Chondrocyte (in vitro differentiated cells): ENCODE data around the gene CDKN3. TPM values are rescaled to one million over a fixed set of nuclear protein-coding genes. Genes with fewer than 3 reads are reported as not detected.
"Not testable (repeated sequence)": the region's sequence is repeated elsewhere in the genome, so short reads cannot be mapped to it uniquely, and the experiment has no call there.

ENCODE experiments used
- DNase-seq: peaks from one replicate; pipeline ENCODE4 v3.0.0; 2021; ENCODE audit warnings: mixed read lengths, low spot score
- H3K27ac Mint-ChIP-seq: one replicate; pipeline ENCODE4 v1.8.0; 2021; ENCODE audit warnings: mild to moderate bottlenecking, moderate library complexity, mixed read lengths; ENCODE audit not compliant: unreplicated experiment
- H3K27me3 Mint-ChIP-seq: 2 replicates; pipeline ENCODE4 v1.8.0; 2021; ENCODE audit warnings: low read depth, mixed read lengths
- H3K36me3 Mint-ChIP-seq: 2 replicates; pipeline ENCODE4 v1.8.0; 2021; ENCODE audit warnings: low read depth, mixed read lengths
- H3K4me1 Mint-ChIP-seq: 2 replicates; pipeline ENCODE4 v1.8.0; 2021; ENCODE audit warnings: low read depth, mild to moderate bottlenecking, mixed read lengths
- H3K4me3 Mint-ChIP-seq: one replicate; pipeline ENCODE4 v1.8.0; 2021; ENCODE audit warnings: mild to moderate bottlenecking, moderate library complexity, mixed read lengths; ENCODE audit not compliant: unreplicated experiment
- H3K9me3 Mint-ChIP-seq: 2 replicates; pipeline ENCODE4 v1.8.0; 2021; ENCODE audit warnings: low read depth, mixed read lengths
- total RNA-seq: library from RNA; stranded (reverse); gene quantifications from 3 replicates; pipeline ENCODE4 v1.2.1, GENCODE V29; 2021
- TF ChIP-seq, protein P1 (sequence below): fragments of 200-600 bp; sonication (generic); IDR thresholded peaks from 2 replicates; pipeline ENCODE4 v1.5.0; 2021; ENCODE audit warnings: antibody characterized with exemption, mild to moderate bottlenecking, moderate library complexity

Gene CDKN3
- total RNA-seq, 1 donor from 2014 or later, result 8.9 TPM

DNA sequence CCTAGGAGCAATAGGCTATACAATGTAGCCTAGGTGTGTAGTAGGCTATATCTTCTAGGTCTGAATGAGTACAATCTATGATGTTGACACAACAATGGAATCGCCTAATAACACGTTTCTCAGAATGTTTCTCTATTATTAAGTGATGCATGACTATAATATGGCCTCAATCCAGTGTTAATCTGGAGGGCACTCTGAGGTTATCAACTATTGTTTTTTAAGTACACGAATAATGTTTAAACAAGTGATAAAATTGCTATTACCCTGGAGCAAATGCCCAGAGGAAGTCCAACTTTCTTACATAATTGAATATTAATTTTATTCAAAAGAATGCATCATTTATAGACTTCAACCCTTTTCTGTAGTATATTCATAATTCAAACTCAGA is 60.8 kb downstream of the CDKN3 start:
- Mint-ChIP-seq H3K9me3 (no peaks in the 10 kb centered on the region), H3K4me3 (no peak overlapping the region), H3K27me3 (no peaks in the 10 kb centered on the region), H3K36me3 (peaks cover 5% of the 10 kb centered on the region), H3K4me1 (peaks cover 3% of the 10 kb centered on the region), H3K27ac (no peak overlapping the region)
- TF ChIP-seq, protein P1, sequence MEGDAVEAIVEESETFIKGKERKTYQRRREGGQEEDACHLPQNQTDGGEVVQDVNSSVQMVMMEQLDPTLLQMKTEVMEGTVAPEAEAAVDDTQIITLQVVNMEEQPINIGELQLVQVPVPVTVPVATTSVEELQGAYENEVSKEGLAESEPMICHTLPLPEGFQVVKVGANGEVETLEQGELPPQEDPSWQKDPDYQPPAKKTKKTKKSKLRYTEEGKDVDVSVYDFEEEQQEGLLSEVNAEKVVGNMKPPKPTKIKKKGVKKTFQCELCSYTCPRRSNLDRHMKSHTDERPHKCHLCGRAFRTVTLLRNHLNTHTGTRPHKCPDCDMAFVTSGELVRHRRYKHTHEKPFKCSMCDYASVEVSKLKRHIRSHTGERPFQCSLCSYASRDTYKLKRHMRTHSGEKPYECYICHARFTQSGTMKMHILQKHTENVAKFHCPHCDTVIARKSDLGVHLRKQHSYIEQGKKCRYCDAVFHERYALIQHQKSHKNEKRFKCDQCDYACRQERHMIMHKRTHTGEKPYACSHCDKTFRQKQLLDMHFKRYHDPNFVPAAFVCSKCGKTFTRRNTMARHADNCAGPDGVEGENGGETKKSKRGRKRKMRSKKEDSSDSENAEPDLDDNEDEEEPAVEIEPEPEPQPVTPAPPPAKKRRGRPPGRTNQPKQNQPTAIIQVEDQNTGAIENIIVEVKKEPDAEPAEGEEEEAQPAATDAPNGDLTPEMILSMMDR, result no peak
- no peak for DNase-seq

DNA sequence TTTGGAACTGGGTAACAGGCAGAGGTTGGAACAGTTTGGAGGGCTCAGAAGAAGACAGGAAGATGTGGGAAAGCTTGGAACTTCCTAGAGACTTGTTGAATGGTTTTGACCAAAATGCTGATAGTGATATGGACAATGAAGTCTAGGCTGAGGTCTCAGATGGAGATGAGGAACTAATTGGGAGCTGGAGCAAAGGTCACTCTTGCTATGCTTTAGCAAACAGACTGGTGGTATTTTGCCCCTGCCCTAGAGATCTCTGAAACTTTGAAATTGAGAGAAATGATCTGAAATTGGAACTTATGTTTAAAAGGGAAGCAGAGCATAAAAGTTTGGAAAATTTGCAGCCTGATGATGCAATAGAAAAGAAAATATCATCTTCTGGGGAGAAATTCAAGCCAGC is 61.7 kb downstream of the CDKN3 start:
- H3K4me1 Mint-ChIP-seq, DNase-seq, H3K4me3 Mint-ChIP-seq, H3K27me3 Mint-ChIP-seq, H3K27ac Mint-ChIP-seq, H3K36me3 Mint-ChIP-seq, H3K9me3 Mint-ChIP-seq: not testable (repeated sequence)

DNA sequence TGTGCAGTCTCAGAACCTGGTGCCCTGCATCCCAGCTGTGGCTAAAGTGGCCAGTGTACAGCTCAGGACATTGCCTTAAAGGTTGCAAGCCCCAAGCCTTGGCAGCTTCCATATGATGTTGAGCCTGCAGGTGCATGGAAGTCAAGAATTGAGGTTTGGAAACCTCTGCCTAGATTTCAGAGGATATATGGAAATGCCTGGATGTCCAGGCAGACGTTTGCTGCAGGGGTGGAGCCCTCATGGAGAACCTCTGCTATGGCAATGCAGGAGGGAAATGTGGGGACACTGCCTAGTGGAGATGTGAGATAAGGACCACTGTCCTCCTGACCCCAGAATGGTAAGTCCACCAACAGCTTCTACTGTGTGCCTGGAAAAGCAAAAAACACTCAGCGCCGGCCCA is 62.3 kb downstream of the CDKN3 start:
- H3K36me3 Mint-ChIP-seq, result peaks cover 5% of the 10 kb centered on the region
- H3K27ac Mint-ChIP-seq, result no peak overlapping the region
- peaks cover 3% of the 10 kb centered on the region for H3K4me1 Mint-ChIP-seq
- no peak for DNase-seq
- H3K27me3 Mint-ChIP-seq, result no peaks in the 10 kb centered on the region
- no peak overlapping the region for H3K4me3 Mint-ChIP-seq
- TF ChIP-seq, protein P1, result no peak
- H3K9me3 Mint-ChIP-seq, result no peaks in the 10 kb centered on the region

DNA sequence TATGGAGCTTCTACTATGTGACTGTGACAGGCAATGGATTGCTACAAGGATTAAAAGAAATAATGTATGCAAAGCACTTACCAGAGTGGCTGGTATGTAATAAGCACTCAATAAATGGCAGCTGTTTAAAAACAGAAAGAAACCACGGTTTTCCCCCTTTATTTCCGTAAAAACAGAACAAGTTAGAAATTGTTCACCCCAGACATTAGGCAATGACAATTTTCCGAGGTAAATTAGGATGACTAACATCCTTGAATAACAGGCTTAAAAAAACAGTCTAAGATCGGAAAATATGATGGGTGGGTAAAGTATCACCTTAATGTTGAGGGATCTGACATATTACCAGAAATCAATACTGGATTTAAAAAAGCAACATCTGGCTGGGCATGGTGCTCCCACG is 65.2 kb downstream of the CDKN3 start:
- TF ChIP-seq, protein P1, result no peak
- Mint-ChIP-seq H3K4me1 (peaks cover 3% of the 10 kb centered on the region), H3K27ac (no peak overlapping the region), H3K36me3 (peaks cover 5% of the 10 kb centered on the region), H3K9me3 (no peaks in the 10 kb centered on the region), H3K27me3 (no peaks in the 10 kb centered on the region), H3K4me3 (no peak overlapping the region)
- DNase-seq, result no peak

DNA sequence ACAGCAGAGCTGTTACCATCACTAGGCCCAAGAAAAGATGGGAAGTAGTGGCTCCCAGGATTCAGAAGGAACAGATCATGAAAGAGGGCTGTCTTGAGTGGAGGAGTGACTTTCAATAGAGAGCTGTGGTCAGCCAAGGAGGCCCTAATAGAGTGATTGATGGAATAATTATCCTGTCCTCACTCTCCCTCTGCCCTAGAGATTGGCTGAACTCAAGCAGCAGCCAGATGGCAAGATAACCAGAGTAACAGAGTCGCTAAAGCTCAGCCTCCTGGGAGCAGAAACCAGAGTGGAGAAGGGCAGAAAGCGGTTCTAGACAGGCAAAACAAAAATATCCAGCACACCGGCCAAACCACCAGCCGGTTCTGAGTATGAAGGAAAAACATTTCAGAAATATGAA is 68.8 kb downstream of the CDKN3 start:
- H3K27ac Mint-ChIP-seq, result no peak overlapping the region
- no peaks in the 10 kb centered on the region for H3K27me3 Mint-ChIP-seq
- H3K4me3 Mint-ChIP-seq, result no peak overlapping the region
- TF ChIP-seq, protein P1, result no peak
- no peak for DNase-seq
- H3K4me1 Mint-ChIP-seq, result peaks cover 13% of the 10 kb centered on the region
- peaks cover 9% of the 10 kb centered on the region for H3K36me3 Mint-ChIP-seq
- H3K9me3 Mint-ChIP-seq, result peaks cover 9% of the 10 kb centered on the region

DNA sequence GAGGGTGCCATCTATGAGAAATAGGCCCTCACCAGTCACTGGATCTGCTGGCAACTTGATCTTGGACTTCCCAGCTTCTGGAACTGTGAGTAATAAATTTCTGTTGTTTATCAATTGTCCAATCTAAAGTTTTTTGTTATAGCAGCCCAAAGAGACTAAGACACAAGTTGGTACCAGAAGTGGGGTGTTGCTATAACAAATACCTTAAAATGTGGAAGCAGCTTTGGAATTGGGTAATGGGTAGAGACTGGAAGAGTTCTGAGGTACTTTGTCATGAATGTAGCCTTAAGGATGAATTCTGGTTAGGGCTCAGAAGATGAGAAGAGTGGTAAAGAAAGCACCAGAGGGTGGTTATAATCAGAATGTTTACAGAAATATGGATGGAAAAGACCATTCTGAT is 70.5 kb downstream of the CDKN3 start:
- TF ChIP-seq, protein P1, result no peak
- Mint-ChIP-seq H3K27ac (no peak overlapping the region), H3K4me1 (peaks cover 22% of the 10 kb centered on the region), H3K4me3 (no peak overlapping the region), H3K27me3 (no peaks in the 10 kb centered on the region), H3K36me3 (peaks cover 10% of the 10 kb centered on the region), H3K9me3 (peaks cover 9% of the 10 kb centered on the region)
- no peak for DNase-seq

Other genes starting within 250 kb of the CDKN3 start
- gene CNIH1, start 44.4 kb downstream of the CDKN3 start, total RNA-seq, result 131 to 141 TPM (median 140 TPM) in 3 replicates
- 29.9 to 36.8 TPM (median 33.1 TPM) in 3 replicates for gene GMFB, start 92.0 kb downstream of the CDKN3 start, total RNA-seq
- 13.6 to 17.6 TPM (median 13.7 TPM) in 3 replicates for gene CGRRF1, start 112.9 kb downstream of the CDKN3 start, total RNA-seq
- gene SAMD4A, start 170.1 kb downstream of the CDKN3 start, total RNA-seq, result 53.3 to 59.3 TPM (median 57.0 TPM) in 3 replicates